T-helper 1 cell treated with Interleukin-12 subunit alpha and Interleukin-12 subunit beta and Interleukin-4 antibody, amounts not matched to agents 30 ng/mL and 1 ng/mL, for 36 hours (primary cell): ENCODE results near the gene PACRG. TPM values are rescaled to one million over a fixed set of nuclear protein-coding genes. Genes with fewer than 3 reads are reported as not detected.

Experiments used
- intact Hi-C: fragments of 100-400 bp; cut with micrococcal nuclease; formaldehyde crosslinking; loops from one replicate; pipeline ENCODE4 v1.15.1; 2024
- total RNA-seq: library from RNA; stranded (reverse); gene quantifications from 2 replicates; pipeline ENCODE4 v1.2.3, GENCODE V29; 2022

The PACRG gene
- total RNA-seq, 1 donor from 2014 or later = not detected

GRCh38 chr6:163169521-163169920, 441.7 kb downstream of the PACRG start:
- intact Hi-C loops = no loop called here

DNA sequence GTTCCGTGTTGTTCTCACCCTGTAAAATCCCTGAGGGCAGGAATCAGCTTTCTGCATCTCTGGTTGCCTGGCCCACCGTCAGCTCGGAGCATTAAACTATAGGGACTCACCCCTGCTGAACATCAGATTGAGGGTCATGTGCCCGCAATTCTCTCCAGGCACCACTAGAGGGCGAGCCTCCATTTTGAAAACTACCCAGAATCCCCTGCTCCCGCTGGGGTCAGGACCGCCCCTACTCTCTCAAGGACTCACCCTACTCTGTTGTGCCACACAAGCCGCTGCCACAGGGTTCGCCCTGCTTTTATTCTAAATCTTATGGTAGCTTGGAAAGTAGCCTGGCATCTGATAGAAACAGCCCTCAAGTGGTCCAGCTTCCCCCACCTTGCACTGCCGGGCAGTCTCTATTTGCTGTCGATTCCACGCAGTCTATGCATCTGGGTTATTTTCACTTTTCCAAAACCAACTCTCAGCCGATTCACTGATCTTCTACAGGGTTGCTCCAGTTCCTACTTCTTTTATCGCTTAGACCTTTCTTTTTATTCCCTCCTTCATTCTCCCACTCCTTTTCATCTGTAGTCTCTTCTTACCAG, 442.6 kb downstream of the PACRG start:
- intact Hi-C loops = loop anchor here (1.0 kb wide), 3 partner anchors 384 to 1776 kb away; no protein-coding TSS in a partner anchor

DNA sequence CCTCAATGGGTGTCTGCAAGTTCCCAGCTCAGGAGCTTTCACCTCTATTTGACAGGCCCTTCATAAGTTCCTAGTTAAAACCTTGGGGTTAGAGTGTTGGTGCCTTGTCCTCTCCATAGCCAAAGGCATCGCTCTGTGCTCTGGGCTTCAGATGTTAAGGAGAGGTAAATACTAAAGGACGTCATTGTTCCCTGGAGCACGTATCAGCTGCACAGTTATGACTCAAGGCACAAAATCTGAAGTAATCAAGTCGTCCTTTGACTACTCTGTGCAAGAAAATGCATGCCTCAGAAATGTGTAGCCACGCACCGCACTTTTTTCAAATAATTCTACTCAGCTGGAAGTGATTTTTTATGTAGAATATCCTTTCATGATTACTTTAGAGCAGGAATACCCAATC, 446.0 kb downstream of the PACRG start:
- intact Hi-C loops = no loop called here

- intact Hi-C loops = no loop called here
Measured at GRCh38 chr6:163175301-163175700, 447.5 kb downstream of the PACRG start.

DNA sequence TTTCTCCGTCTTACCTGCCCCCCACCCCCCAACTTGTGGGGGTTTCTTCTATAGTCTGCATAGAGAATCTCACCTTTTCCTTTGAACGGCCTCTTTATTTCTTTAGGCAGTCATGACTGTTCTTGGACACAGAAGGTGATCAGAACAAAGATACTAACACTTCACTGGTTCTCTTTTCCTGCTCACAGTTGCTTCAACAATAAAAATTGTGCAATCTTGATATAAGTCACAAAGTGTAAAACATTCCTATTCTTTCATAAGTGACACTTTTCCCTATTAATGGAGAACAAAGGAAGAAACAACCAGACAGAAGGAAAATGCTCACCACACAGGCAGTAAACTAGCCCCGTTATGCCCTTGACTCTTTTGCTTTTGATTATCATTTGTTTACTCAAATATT, 448.3 kb downstream of the PACRG start:
- intact Hi-C loops = no loop called here

- intact Hi-C loops = no loop called here
Measured at GRCh38 chr6:163177007-163177406, 449.2 kb downstream of the PACRG start.

- intact Hi-C loops = no loop called here
Measured at GRCh38 chr6:163177892-163178420, 450.2 kb downstream of the PACRG start.

- intact Hi-C loops = no loop called here
Measured at GRCh38 chr6:163179061-163179460, 451.3 kb downstream of the PACRG start.

- intact Hi-C loops = no loop called here
Measured at GRCh38 chr6:163179721-163180120, 451.9 kb downstream of the PACRG start.

GRCh38 chr6:163180874-163181541, 453.2 kb downstream of the PACRG start:
- intact Hi-C loops = no loop called here

DNA sequence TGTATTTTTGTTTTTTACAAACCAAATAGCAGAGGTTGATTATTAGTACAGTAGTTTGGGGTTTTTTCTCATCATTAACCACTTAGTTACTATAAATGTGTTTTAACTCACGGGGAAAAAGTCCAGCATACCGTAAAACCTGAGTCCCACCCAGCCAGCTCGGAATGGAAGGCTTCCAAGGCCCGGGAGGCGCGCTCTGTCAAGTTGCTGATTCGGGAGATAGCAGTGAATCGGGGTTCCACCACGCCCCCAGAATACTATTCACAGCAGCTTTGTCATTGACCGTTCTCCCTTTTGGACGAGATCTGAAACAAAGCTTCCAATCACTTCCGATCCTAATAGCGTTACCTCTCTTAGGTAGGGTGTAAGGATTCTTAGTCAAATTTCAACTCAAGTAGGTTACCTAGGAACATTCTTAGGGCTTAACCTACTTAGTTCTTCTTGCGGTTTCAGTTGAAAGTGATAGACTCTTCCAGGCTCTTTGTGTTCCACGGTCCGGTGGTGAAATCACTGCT, 453.9 kb downstream of the PACRG start:
- intact Hi-C loops = no loop called here

DNA sequence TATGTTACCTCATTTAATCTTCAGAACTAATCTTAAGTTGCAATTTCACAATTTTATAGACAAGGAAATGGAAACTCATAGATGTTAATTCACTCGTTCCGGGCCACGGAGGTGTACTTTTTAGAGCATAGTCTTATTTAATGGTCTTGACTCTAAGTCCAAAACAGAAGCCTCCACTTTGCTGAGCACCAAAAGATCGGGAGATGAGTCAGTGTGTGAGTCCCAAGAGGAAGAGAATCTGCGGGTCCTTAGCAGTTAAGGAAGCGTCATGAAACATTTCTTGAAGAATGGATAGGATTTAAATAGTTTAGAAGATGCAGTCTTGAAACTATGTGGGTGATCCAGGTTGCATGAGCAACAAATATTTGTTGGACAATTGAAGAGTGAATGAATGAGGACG, 454.9 kb downstream of the PACRG start:
- intact Hi-C loops = no loop called here

GRCh38 chr6:163183806-163184205, 456.0 kb downstream of the PACRG start:
- intact Hi-C loops = no loop called here

DNA sequence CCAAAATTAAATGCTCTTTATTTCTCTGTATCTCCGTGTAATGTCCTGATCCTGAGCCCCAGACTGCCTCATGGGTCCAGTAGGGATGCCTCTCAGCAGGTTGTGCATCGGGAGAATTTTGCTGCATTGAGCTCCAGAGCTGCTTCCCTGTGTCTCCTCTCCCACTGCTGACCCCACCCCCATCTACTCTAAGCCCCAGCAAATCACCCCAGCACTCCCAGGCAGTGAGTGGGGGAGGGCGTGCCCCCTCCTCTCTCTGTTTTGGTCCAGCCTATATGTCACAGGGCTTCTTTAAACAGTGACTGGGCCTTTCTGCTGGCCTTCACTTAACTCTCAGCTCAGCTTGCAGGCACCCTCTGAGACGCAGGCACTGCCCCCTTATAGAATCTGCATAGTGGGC, 458.0 kb downstream of the PACRG start:
- intact Hi-C loops = no loop called here

- intact Hi-C loops = no loop called here
Measured at GRCh38 chr6:163186527-163186926, 458.8 kb downstream of the PACRG start.

DNA sequence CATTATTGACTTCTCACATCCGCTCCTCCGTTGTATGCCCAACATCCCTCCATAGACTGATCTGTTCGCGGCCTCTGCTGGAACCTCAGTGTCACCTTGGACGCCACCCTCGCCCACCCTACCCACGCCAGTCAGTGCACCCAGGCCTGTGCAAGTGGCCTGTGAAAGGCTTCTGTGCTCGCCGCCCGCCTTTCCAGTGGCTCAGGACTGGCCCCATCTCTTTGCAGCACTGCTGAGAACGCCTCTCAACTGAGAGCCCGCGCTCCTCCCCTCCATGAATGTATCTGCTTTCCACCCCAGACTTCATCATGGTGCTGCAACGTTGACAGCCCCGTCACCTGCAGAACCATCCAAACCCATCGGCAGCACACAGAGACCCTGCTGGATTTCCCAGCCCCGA, 459.4 kb downstream of the PACRG start:
- intact Hi-C loops = no loop called here

GRCh38 chr6:163187606-163188005, 459.8 kb downstream of the PACRG start:
- intact Hi-C loops = no loop called here

DNA sequence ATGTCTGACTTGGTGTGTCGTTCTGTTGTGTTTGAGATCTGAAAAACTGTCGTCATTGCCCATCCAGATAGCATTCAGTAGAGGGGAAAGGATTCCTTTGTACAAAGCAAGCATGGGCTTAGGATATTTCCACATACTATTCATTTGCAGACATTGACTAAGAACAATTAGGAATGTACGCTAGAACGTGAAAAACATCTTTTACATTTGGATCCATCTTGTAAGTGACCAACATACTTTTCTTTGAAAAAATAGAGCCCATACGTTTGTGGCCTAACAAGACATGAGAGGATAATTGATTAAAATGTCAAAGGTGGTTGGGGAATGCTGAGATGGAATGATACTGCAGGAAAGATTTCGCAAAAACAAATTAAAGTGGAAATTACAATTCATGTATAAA, 461.0 kb downstream of the PACRG start:
- intact Hi-C loops = no loop called here

DNA sequence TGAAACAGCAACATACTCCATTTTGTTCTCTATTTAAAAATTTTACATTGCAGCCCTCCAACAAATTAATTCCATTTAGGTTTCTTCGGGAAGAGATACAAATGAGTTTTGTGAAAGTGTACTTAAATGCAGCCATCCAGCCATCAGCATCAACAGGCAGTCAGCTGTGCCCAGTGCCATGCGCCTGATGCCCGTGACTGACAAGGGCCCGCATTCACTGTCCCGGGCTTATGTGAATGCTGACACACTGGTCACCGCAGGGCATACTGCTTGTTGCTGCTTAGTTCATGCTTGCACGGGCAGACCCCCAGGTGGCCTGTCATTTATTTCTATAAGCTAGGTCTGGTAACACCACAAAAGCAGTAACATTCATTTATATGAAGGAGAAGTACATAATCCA, 461.8 kb downstream of the PACRG start:
- intact Hi-C loops = no loop called here

DNA sequence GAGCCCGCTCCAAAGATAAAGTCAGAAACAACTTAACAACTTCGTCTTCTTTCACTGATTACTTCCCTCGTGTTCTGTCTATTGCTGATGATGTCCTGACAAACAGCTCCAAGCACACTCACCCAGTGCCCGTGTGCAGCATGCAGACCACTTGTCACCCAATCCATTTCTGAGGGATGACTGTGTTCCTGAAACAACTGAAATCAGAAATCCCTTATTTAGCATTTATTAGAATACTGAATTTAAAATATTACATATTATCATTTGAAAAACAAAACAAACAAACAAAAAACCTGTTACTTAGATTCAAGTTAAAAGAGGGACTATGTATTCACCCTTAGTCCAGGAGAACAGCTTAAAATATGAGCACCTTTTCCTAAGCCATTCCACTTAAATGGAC, 463.0 kb downstream of the PACRG start:
- intact Hi-C loops = no loop called here

DNA sequence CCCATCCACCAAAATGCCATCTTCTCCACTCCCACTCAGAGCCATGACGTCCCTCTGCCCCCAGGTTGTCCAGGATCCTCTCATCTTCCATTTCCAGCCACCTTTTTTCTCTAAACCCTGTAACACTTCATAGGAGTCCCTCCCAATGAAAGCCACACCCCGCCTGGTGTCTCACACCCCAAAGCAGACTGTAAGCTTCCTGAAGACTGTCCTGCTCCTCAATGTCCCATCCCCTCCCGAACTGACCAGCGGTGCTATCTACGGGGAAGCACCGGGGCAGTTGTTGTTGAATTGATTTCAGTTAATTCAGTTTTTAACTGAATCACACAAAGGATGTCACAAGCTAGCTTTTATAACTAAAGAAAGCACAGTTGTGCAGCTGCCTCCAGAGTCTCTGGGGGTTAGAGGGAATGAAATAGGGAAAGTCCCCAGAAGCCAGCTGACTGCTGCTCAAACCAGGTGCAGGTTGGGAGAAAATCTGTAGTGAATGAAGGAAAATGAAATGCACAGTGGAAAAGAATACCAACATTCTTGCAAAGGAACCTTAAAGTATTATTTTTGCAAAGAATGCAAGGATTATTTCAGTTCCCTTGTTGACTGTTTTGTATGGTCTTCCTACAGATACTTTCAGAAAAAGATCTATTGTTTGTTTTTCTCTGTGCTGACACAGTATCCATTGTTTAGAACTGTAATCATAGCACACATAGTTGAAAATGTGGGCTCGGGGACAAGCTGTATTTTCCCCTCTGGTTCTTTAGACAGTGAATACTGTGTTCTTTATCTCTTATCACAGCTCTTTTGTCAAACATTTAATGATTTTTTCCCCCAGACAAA, 464.1 kb downstream of the PACRG start:
- intact Hi-C loops = no loop called here

GRCh38 chr6:163192591-163192990, 464.8 kb downstream of the PACRG start:
- intact Hi-C loops = no loop called here
